NK-92 (cell line): Measurements from ENCODE around the gene TCP11.

Experiments
- DNase-seq: peaks from one replicate; lab custom pipeline; 2025; ENCODE audit not compliant: unreplicated experiment; lab: John Stamatoyannopoulos, UW

TCP11 gene

GRCh38 chr6:35082733-35083403 lies 58.3 kb downstream of the TCP11 start:
- no peak for DNase-seq

DNA sequence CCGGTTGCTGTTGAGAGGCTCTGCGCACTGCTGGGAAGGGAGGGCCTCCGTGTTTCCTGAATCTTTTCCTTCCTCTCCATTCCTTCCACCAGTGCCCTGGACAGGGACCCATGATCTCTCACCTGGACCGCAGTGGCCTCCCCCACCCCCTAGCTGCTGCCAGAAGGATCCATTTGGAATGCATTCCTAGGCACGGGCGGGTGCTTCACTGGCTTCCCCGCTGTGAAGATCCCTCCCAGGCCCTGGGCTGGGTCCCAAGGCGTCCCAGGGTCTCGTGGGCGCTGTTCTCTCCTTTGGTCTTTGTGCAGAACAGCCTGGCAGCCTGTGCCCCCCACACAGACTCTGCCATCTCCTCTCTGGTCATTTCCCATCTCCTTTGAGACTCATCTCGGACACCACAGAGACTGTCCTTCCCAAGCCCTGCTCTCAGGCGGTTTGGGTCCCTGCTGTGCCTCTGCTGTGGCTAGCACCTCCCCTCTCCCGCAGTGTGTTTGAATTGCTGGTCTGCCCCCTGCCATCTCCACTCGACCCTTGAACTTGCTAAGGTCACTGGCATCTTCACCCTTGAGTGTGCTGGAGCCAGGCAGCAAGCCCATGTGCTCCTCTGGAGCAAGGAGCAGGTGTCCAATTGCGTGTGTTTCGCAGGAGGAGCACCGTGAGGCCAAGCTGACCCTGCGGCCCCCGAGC lies 59.0 kb downstream of the TCP11 start:
- no peak for DNase-seq

DNA sequence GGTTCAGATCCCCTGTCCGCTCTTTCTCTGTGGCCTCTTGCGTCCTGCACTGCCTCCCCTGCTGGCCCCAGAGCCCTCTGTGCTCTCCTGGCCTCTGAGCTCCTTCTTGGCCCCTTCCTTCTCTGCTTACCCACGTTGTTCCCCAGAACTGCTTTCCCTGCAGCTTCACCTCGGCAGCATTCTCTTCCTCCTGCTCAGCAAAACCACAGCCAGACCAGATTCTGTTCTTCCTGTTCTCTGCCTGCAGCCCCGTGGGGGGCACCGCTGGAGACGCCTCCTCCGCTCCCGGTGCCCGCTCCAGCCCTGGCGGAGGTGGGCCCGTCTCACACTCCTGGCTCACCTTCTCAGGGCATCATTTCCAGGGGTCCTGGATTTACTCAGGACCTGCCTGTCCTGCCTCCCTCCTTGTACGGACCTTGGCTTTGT lies 59.7 kb downstream of the TCP11 start:
- no peak for DNase-seq

DNA sequence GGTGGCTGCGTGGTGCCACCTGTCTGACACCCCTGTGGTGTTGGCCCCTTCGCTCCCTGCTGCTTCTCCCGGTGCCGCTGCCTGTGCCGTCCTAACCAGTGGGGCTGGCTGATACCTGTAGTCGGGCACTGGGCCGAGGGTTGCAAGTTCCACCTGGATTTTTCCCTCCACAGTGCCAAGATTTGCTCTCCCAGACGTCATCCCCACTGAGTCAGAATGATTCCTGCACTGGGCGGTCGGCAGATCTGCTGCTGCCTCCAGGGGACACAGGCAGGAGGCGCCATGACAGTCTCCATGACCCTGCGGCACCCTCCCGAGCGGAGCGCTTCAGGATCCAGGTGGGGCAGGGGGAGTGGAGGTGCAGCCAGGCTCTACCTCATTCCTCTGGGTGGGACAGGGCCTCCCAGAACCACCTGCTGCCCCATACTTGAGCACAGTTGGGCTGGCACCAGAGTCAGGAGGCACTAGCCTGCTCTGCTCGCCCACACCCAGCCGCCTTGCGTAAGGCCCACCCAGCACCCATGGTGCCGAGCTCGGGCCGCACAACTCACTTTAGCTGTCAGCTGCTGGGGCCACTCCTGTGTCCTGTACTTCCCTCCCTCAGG lies 60.2 kb downstream of the TCP11 start:
- DNase-seq, result no peak

DNA sequence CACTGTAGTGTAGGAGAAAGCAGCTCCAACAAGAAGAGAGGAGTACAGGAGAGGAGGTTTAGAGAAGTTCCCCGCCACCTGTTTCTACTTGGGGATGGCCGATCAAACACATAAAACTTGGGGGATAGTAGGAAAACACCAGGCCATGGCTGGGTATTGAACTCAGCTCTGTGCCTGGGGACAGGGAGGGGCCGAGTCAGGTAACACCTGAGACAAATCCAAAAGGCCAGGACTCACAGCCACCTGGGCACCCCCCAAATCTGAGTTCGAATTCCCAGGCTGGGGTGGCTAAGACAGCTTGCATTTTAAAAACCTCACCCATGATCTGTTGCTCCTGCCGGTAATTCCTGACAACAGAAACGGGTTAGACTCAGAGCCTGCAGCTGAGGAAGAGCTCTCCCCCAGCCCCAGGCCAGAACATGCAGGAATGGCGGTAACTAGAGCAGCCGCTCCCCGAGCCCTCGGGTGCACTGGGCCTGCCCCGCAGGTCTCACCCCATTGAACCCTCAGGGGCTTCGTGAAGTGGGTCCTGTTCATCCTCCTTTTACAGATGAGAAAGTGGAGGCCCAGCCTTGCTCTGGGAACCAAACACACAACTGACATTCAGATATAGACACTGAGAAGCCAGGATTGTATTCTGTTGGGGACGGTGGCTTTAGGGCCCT lies 61.0 kb downstream of the TCP11 start:
- no peak for DNase-seq

GRCh38 chr6:35079311-35080000 lies 61.7 kb downstream of the TCP11 start:
- no peak for DNase-seq

- DNase-seq, result no peak
These were observed 62.2 kb downstream of the TCP11 start for GRCh38 chr6:35078896-35079295.

DNA sequence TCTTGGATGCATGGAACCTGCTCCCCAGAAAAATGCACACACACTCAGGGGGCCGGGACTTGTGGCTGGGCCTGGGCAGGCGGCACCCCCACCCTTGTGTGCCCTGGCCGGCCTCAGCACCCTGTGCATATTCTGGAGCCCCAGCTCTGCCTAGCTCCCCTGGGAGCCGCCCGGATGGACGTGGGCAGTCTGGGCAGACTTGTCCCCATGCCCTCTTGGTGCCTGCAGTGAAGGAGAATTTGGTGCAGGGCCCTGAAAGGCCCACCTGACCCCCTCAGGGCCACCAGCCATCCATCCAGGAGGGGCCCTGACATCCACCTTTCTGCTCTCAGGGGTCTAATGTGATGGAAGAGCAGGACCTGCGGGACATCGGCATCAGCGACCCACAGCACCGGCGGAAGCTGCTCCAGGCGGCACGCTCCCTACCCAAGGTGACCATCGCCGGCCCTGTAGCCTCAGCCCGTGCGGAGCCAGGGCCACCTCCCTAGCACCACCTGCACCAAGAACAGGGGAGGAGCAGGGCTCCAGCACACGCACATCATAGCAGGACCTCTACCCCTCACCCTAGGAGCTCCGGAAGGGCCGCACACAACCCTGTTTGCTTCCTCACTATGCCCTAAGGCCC lies 62.8 kb downstream of the TCP11 start:
- DNase-seq, result no peak

- DNase-seq, result no peak
These were observed 63.4 kb downstream of the TCP11 start for GRCh38 chr6:35077713-35078105.

- no peak for DNase-seq
These were observed 64.0 kb downstream of the TCP11 start for GRCh38 chr6:35076997-35077712.

DNA sequence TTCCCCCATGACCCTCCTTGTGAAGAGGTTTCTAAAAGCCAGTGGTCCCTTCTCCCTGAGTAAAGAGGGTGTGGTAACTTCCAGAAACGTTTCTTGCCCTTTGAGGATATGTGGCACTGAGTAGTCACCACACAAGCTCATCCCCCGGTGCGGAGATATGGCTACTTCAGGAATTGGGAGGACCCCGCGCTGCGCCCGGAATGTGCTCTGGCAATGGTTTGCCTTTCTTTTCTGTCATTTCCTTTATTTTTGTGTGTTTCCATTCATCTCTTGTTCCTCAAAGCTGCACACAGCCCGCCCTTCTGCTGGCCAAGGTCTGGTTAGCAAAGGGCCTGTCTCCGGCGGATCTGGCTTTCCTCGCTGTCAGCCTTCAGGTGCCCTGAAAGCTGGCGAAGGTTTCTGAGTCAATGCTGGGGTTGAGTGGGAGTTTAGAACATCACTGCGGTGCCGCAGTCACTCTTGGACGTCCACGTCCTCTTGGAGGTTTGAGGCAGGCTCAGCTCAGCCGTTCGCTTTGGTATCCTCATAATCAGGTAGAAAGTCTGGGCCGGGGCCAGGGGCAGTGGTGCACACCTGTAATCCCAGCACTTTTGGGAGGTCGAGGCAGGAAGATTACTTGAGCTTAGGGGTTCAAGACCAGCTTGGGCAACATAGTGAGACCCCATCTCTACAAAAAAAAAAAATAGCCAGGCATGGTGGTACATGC lies 67.2 kb downstream of the TCP11 start:
- no peak for DNase-seq

DNA sequence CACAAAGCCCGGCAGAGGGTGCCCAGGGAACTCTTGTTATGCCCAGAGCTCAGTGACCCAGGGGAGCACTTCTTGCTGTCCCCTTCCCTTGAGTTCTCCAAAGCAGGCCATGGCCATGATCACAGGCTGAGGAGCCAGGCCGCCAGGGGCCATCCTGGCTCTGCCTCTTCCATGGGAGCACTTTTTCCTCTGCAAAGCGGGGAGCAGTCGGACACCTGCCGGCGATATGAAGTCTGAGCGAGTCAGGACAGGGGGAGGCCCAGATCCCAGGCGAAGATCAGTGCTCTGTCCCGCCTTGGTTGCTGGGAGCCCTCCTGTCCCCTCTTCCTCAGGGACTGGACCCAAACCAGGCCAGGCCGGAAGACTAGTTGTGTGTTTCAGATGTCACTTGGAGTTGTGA lies 67.9 kb downstream of the TCP11 start:
- no peak for DNase-seq

DNA sequence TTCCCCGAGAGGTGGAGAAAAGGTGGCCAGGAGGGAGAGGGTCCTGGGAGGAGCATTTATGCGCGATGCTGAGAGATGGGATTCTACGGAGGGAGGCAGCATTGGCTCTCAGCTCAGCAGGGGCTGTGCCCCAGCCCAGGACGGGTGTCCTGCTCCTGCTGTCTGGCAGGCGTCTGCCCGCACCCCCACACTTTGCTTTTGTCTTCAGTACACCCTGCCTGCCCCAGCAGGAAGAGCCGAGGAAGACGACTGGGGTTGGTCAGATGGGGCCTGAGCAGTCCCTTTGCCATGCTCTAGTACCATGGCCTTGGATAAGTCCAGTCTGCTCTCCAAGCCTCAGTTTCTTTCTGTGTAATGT lies 68.5 kb downstream of the TCP11 start:
- no peak for DNase-seq

DNA sequence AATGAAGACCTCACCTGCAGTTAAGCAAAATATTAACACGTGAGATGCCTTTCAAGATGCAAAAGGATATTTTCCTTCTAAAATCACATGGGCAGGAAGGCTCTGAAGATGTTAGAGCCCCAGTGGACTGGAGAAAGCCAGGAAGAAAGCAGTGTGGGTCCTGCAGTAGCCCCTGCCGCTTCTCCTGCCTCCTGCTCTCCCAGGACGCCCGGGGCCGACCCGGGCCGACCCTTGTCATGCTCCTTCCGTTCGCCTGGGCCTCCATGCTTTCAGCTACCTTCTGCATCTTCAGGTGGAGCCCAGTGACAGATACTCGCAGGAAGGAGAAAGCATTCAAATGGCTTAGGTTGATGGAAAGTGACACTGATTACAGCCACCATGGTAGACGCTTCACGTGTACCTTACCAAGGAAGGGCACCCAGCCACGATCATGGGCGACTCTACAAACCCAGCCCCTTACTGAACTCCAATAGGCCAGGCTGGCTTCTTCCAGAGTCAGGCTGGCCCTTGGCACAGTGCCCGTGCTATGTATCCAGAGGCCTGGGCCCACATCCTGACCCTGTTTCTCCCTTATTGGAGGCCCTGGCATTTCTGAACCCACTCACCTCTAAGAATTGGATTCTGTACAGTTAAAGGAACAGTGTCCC lies 69.0 kb downstream of the TCP11 start:
- no peak for DNase-seq

- no peak for DNase-seq
These were observed 69.7 kb downstream of the TCP11 start for GRCh38 chr6:35071347-35071994.

- no peak for DNase-seq
These were observed 71.0 kb downstream of the TCP11 start for GRCh38 chr6:35070111-35070510.

- no peak for DNase-seq
These were observed 71.9 kb downstream of the TCP11 start for GRCh38 chr6:35069262-35069661.

GRCh38 chr6:35068644-35069043 lies 72.5 kb downstream of the TCP11 start:
- DNase-seq, result no peak

DNA sequence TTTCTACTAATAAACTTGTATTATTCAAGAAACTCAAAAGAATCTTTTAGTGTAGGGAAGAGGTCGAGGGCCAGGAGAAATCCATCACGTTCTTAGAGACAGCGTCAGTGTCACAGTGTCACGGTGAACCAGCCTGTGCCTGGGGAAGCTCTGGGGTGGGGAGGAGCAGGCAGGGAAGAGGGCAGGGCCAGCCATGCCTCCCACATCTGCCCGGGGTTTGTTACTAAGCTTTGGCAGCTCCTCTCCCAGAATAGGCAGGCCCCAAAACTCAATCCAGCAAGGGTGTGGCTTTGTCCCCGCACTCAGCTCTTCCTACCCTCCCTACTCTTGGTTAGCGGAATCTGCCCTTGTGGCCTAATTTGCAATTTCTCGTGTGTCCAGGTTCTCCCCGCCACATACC lies 72.9 kb downstream of the TCP11 start:
- DNase-seq, result no peak
